Body of pancreas (tissue), 4 donors: ENCODE measurements around the gene EYA2. TPM values are rescaled to one million over a fixed set of nuclear protein-coding genes. Genes with fewer than 3 reads are reported as not detected.

Source experiments
- ATAC-seq: fragments of 150-250 bp; one replicate; pipeline ENCODE4 v1.9.1; 2016
- DNase-seq, 4 donors: peaks; one replicate each; pipeline ENCODE4 v3.0.0-alpha.2; 2019
- H3K27ac ChIP-seq, 4 donors: fragments of 200-600 bp; sonication (generic); 1 replicate in 3 of 4; 2 replicates in 1 of 4; pipeline versions ENCODE4 v1.5.1 to v1.6.1; 2016 to 2019; ENCODE audit warnings: mild to moderate bottlenecking in 1 of 4, mixed read lengths in 1 of 4, moderate library complexity in 1 of 4
- H3K27me3 ChIP-seq, 2 donors: fragments of 200-600 bp; sonication (generic); one replicate each; pipeline ENCODE4 v1.6.0; 2016; ENCODE audit warnings: mild to moderate bottlenecking in 1 of 2
- H3K36me3 ChIP-seq, 2 donors: fragments of 200-600 bp; sonication (generic); replicated peaks in 1 of 2; 2 replicates each; pipeline ENCODE4 v1.5.1; 2016; ENCODE audit warnings: low read depth in 2 of 2; ENCODE audit not compliant: insufficient read depth in 1 of 2
- H3K4me1 ChIP-seq: fragments of 200-600 bp; sonication (generic); one replicate; pipeline ENCODE4 v1.6.0; 2016
- H3K4me3 ChIP-seq, 2 donors: fragments of 200-600 bp; sonication (generic); 1 replicate in 1 of 2; 2 replicates in 1 of 2; pipeline ENCODE4 v1.5.1; 2016 to 2019
- H3K9me3 ChIP-seq, 3 donors: fragments of 200-600 bp; sonication (generic); 1 replicate in 2 of 3; 2 replicates in 1 of 3; pipeline ENCODE4 v1.5.1; 2016
- CTCF ChIP-seq, 7 experiments: fragments of 450-650 bp in 4 of 7; fragments of 200-600 bp in 3 of 7; sonication (generic) in 3 of 7; IDR thresholded peaks; one replicate each; pipeline ENCODE4 v1.5.1; 2016 to 2019; ENCODE audit warnings: antibody characterized with exemption in 7 of 7
- POLR2A ChIP-seq, 3 donors: fragments of 450-650 bp; IDR thresholded peaks; one replicate each; pipeline ENCODE4 v1.6.1; 2016; ENCODE audit warnings: antibody characterized with exemption in 3 of 3, mild to moderate bottlenecking in 2 of 3
- WGBS, 2 donors: methylation state at CpG; one replicate each; pipeline ENCODE4 v1.1.5; 2017; 5-methylcytosine and 5-hydroxymethylcytosine counted together
- intact Hi-C: fragments of 100-400 bp; cut with DNase I; formaldehyde crosslinking; loops from one replicate; pipeline ENCODE4 v1.15.1; 2023
- total RNA-seq, 2 donors: library from RNA; depleted of rRNA; stranded (reverse); fragments of >200 nt; gene quantifications; one replicate each; pipeline ENCODE4 v1.1.0, GENCODE V29; 2016

Gene EYA2
- total RNA-seq, 2 donors from 2014 or later: 0.52 to 3.6 TPM

GRCh38 chr20:47079047-47079446 is 184.4 kb downstream of the EYA2 start:
- Histone ChIP-seq H3K27me3 (no peaks in the 10 kb centered on the region), H3K36me3 (no peaks in the 10 kb centered on the region), H3K4me3 (no peak overlapping the region), H3K4me1 (no peaks in the 10 kb centered on the region), H3K9me3 (no peaks in the 10 kb centered on the region), H3K27ac (no peak overlapping the region)
- no peak for ATAC-seq
- DNase-seq: no peak
- TF ChIP-seq POLR2A (IDR thresholded peaks at IDR 0.05): no peak
- TF ChIP-seq CTCF (IDR thresholded peaks at IDR 0.05): no peak
- intact Hi-C loops: no loop called here

GRCh38 chr20:47080365-47080764 is 185.7 kb downstream of the EYA2 start:
- WGBS, 2 donors: 67 to 89% methylated on average over 1 of the region's 1 CpG
- no peak for DNase-seq
- H3K4me3 ChIP-seq: no peak overlapping the region
- no peaks in the 10 kb centered on the region for H3K27me3 ChIP-seq
- no peaks in the 10 kb centered on the region for H3K9me3 ChIP-seq
- TF ChIP-seq POLR2A (IDR thresholded peaks at IDR 0.05) (no peak), CTCF (IDR thresholded peaks at IDR 0.05) (no peak)
- intact Hi-C loops: no loop called here
- H3K4me1 ChIP-seq: no peaks in the 10 kb centered on the region
- no peak overlapping the region for H3K27ac ChIP-seq
- no peak for ATAC-seq
- H3K36me3 ChIP-seq: no peaks in the 10 kb centered on the region

- H3K4me1 ChIP-seq: no peaks in the 10 kb centered on the region
- H3K36me3 ChIP-seq: no peaks in the 10 kb centered on the region
- TF ChIP-seq CTCF (IDR thresholded peaks at IDR 0.05): no peak
- TF ChIP-seq POLR2A (IDR thresholded peaks at IDR 0.05): no peak
- intact Hi-C loops: no loop called here
- 65 to 68% methylated on average over 6 of the region's 6 CpGs for WGBS, 2 donors
- no peak overlapping the region for H3K4me3 ChIP-seq
- no peak for ATAC-seq
- no peaks in the 10 kb centered on the region for H3K27me3 ChIP-seq
- no peaks in the 10 kb centered on the region for H3K9me3 ChIP-seq
- no peak overlapping the region for H3K27ac ChIP-seq
- DNase-seq: no peak
Observed at GRCh38 chr20:47086316-47086715, 191.7 kb downstream of the EYA2 start.

GRCh38 chr20:47088335-47088734 is 193.7 kb downstream of the EYA2 start:
- H3K27me3 ChIP-seq: no peaks in the 10 kb centered on the region
- H3K4me3 ChIP-seq: no peak overlapping the region
- no peak for DNase-seq
- TF ChIP-seq POLR2A (IDR thresholded peaks at IDR 0.05) (no peak), CTCF (IDR thresholded peaks at IDR 0.05) (no peak)
- H3K4me1 ChIP-seq: no peaks in the 10 kb centered on the region
- no peaks in the 10 kb centered on the region for H3K9me3 ChIP-seq
- no peaks in the 10 kb centered on the region for H3K36me3 ChIP-seq
- intact Hi-C loops: no loop called here
- no peak overlapping the region for H3K27ac ChIP-seq
- 65 to 74% methylated on average over 7 of the region's 7 CpGs for WGBS, 2 donors
- ATAC-seq: no peak

GRCh38 chr20:47089151-47089550 is 194.5 kb downstream of the EYA2 start:
- DNase-seq: no peak

More at GRCh38 chr20:47089151-47089550, 194.5 kb downstream of the EYA2 start:
- Histone ChIP-seq H3K9me3 (no peaks in the 10 kb centered on the region), H3K27ac (no peak overlapping the region), H3K4me3 (no peak overlapping the region), H3K4me1 (no peaks in the 10 kb centered on the region), H3K27me3 (no peaks in the 10 kb centered on the region), H3K36me3 (no peaks in the 10 kb centered on the region)
- ATAC-seq: no peak
- TF ChIP-seq POLR2A (IDR thresholded peaks at IDR 0.05): no peak
- no peak for TF ChIP-seq CTCF (IDR thresholded peaks at IDR 0.05)
- intact Hi-C loops: no loop called here
- 79 to 81% methylated on average over 15 of the region's 15 CpGs for WGBS, 2 donors
